Smooth muscle cell of the pulmonary artery (primary cell): ENCODE data around the gene ZNF883. TPM values are rescaled to one million over a fixed set of nuclear protein-coding genes. Genes with fewer than 3 reads are reported as not detected.

Source experiments
- total RNA-seq: library from RNA; depleted of rRNA; stranded (reverse); fragments of >200 nt; gene quantifications from 2 replicates; pipeline ENCODE4 v1.2.3, GENCODE V29; 2014

Gene ZNF883
- 3.2 and 3.3 TPM in 2 replicates for total RNA-seq

GRCh38 chr9:113011911-113012381, at the start of gene ZNF883:
TSS of gene ZNF883 (minus strand) at chr9:113012192.

DNA sequence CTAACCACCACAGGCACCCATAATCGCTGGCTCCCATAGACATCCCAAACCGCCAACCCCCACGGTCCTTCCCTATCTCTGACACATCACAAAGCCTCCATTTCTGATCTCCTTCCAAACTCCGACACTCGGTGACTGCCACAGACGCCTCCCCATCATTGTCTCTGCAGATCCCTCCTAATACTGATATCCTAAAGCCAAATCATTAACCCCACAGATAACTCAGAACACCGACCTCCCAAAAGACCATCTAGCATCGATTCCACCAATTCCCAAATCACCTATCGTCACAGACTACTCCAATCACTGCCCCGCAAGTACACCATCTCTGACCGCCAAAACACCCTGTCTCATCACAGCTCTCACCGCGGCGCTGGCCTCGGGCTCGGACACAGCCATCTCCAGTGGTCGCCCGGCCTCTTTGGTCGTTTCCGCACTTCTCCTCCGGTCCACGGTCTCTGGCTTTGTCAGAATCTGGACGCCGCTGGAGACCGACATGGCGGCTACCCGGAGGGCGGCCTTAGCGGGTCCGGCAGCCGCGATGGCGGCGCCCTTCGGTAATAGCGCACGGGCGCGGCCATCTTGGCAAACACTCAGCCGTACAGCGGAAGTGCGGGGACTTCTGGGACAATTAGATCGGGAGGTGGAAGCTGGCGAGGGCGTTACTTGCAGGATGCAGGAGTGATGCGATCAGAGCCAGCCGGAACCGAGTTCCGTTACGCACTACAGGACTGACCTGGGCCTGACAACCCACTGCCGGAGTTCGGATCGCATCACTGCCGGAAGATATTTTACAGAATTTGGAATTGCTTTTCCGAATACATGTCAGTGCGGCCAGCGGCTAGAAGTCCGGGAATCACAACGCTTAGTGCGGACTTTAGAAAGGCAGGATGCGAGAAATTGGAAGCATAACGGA, 44.5 kb upstream of the ZNF883 start, which contains the start of gene ZFP37:
ZFP37 (minus strand) TSS at position 534 of the 916 bp plus-strand sequence; CDS start at position 498, 36 bp downstream.

Other genes starting within 250 kb of the ZNF883 start
- gene SLC46A2, start 121.3 kb downstream of the ZNF883 start, total RNA-seq, result not detected in 2 replicates
- gene ZFP37, start 44.5 kb upstream of the ZNF883 start, total RNA-seq, result 2.3 and 3.0 TPM in 2 replicates
- 8.6 and 8.9 TPM in 2 replicates for gene SLC31A2, start 138.8 kb upstream of the ZNF883 start, total RNA-seq
- 21.7 and 24.9 TPM in 2 replicates for gene FKBP15, start 209.1 kb upstream of the ZNF883 start, total RNA-seq
- gene SLC31A1, start 209.4 kb upstream of the ZNF883 start, total RNA-seq, result 34.3 and 41.9 TPM in 2 replicates